GM10266 (cell line): ENCODE data around the gene PAK1IP1.
"Not testable (repeated sequence)": the region's sequence is repeated elsewhere in the genome, so short reads cannot be mapped to it uniquely, and the experiment has no call there.

ENCODE experiments used
- DNase-seq: peaks from one replicate; pipeline ENCODE4 v3.0.0; 2012; ENCODE audit errors: extremely low spot score
- TF ChIP-seq, protein P1 (sequence below): IDR thresholded peaks from 2 replicates; pipeline ENCODE4 v1.5.1; 2012; ENCODE audit warnings: mild to moderate bottlenecking, low read depth; ENCODE audit not compliant: control insufficient read depth, insufficient read depth; ENCODE audit errors: missing control alignments

The PAK1IP1 gene

DNA sequence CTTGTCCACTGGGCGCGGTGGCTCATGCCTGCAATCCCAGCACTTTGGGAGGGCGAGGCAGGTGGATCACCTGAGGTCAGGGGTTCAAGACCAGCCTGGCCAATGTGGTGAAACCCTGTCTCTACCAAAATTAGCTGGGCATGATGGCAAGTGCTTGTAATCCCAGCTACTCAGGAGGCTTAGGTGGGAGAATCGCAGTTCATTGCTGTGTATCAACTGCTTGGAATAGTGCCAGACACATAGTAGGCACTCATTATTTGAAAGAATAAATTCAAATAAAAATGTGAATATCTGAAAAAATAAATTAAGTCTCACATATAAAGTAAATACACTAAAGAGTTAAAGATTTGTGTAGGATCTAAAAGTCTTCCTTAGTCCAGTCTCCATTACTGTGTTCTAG, 1.9 kb downstream of the PAK1IP1 start:
- TF ChIP-seq, protein P1, sequence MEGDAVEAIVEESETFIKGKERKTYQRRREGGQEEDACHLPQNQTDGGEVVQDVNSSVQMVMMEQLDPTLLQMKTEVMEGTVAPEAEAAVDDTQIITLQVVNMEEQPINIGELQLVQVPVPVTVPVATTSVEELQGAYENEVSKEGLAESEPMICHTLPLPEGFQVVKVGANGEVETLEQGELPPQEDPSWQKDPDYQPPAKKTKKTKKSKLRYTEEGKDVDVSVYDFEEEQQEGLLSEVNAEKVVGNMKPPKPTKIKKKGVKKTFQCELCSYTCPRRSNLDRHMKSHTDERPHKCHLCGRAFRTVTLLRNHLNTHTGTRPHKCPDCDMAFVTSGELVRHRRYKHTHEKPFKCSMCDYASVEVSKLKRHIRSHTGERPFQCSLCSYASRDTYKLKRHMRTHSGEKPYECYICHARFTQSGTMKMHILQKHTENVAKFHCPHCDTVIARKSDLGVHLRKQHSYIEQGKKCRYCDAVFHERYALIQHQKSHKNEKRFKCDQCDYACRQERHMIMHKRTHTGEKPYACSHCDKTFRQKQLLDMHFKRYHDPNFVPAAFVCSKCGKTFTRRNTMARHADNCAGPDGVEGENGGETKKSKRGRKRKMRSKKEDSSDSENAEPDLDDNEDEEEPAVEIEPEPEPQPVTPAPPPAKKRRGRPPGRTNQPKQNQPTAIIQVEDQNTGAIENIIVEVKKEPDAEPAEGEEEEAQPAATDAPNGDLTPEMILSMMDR = no peak
- no peak for DNase-seq

DNA sequence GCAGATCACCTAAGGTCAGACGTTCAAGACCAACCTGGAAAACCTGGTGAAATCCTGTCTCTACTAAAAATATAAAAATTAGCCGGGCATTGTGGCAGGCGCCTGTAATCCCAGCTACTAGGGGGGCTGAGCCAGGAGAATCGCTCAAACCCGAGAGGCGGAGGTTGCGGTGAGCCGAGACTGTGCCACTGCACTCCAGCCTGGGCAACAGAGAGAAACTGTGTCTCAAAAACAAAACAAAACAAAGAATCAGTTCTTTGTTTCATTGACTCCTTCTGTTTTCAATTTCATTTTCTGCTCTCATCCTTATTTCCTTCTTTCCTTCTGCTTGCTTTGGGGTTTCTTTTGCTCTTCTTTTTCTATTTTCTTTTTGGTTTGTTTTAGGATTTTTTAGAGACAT, 19.2 kb downstream of the PAK1IP1 start:
- no peak for DNase-seq
- TF ChIP-seq, protein P1 = no peak

DNA sequence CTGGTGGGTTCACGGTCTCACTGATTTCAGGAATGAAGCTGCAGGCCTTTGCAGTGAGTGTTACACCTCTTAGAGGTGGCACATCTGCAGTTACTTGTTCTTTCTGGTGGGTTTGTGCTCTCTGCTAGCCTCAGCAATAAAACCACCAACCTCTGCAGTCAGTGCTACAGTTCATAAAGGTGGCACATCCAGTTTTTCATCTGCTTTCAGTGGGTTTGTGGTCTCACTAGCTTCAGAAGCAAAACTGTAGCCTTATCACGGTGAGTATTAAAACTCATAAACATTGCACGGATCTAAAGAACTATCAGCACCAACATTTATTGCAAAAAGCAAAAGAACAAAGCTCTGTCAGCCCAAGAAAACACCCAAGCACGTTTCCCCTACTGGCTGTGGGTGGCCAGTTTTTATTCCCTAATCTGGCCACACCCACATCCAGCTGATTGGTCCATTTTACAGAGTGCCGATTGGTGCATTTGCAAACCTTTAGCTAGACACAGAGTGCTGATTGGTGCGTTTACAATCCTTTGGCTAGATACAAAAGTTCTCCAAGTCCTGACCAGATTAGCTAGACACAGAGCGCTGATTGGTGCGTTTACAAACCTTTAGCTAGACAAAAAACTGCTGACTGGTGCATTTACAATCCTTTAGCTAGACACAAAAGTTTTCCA, 24.7 kb downstream of the PAK1IP1 start:
- DNase-seq = no peak
- TF ChIP-seq, protein P1 = no peak

DNA sequence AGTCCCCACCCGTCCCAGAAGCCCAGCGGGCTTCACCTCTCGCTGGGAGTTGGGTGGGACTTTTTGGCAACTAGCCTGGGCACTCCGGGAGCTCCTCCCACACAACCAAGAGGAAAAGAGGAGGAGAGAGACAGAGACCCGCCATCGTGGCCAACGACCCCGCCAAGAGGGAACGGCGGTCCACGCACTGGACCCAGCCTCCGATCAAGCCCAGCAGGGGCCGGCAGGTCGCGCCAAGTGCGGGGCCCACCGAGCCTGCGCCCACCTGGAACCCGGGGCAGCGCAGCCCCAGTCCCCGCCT, 25.1 kb downstream of the PAK1IP1 start:
- no peak for DNase-seq
- TF ChIP-seq, protein P1 = no peak

DNA sequence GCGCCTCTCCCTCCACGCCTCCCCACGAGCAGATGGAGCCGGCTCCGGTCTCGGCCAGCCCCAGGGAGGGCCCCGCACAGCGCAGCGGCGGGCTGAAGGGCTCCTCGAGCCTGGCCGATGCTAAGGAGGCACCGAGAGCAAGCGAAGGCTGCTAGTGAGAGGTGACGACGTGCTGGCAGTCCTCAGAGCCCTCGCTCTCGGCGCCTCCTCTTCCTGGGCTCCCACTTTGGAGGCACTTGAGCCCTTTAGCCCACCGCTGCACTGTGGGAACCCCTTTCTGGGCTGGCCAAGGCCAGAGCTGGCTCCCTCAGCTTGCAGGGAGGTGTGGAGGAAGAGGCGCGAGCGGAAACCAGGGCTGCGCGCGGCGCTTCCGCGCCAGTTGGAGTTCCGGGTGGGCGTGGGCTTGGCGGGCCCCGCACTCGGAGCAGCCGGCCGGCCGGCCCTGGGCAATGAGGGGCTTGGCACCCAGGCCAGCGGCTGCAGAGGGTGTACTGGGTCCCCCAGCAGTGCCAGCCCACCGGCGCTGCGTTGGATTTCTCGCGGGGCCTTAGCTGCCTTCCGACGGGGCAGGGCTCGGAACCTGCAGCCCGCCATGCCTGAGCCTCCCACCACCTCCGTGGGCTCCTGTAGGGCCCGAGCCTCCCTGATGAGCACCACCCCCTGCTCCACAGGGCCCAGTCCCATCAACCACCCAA, 25.6 kb downstream of the PAK1IP1 start:
- DNase-seq = peak; percentile 38
- TF ChIP-seq, protein P1 = no peak

DNA sequence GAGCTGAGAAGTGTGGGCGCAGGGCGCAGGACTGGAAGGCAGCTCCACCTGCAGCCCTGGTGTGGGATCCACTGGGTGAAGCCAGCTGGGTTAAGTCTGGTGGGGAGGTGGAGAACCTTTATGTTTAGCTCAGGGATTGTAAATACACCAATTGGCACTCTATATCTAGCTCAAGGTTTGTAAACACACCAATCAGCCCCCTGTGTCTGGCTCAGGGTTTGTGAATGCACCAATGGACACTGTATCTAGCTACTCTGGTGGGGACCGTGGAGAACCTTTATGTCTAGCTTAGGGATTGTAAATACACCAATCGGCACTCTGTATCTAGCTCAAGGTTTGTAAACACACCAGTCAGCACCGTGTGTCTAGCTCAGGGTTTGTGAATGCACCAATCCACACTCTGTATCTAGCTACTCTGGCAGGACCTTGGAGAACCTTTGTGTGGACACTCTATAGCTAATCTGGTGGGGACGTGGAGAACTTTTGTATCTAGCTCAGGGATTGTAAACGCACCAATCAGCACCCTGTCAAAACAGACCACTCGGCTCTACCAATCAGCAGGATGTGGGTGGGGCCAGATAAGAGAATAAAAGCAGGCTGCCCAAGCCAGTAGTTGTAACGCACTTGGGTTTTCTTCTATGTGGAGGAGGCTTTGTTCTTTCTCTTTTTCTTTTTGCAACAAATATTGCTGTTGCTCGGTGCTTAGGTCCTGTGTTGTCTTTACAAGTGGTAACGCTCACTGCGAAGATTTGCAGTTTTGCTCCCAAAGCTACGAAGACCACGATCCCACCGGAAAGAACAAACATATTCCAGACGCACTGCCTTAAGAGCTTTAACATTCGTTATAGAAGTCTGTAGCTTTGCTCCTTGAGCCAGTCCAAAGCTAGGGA, 26.4 kb downstream of the PAK1IP1 start:
- DNase-seq = not testable (repeated sequence)
- TF ChIP-seq, protein P1 = peak; percentile 15

DNA sequence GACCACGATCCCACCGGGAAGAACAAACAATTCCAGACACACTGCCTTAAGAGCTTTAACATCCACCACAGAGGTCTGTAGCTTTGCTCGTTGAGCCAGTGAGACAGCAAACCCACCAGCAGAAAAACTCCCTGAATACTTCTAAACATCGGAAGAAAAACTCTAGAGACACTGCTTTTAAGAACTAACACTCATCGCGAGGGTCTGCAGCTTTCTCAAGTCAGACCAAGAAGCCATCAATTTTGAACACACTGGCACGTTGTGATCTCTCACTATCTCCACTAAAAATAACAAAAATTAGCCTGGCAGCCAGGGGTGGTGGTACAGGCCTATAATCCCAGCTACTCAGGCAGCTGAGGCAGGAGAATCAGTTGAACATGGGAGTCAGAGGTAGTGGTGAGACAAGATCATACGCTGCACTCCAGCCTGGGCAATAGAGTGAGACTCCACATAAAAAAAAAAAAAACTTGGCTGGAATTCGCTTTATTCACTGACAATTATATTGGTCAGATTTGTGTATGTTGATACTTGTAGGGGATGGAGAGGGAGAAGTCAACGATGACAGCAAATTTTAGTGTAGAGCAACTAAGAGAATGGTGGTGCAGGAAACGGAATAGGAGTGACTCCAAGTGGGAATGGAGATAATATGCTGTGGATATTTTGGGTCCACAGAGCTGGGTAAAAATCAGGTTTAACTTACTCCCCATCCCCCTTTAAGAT, 27.2 kb downstream of the PAK1IP1 start:
- TF ChIP-seq, protein P1 = no peak
- no peak for DNase-seq
